ENCODE results near the gene SLC35F1.

GRCh38 chr6:117958536-117958935 is 51.5 kb downstream of the SLC35F1 start:
- TF ChIP-seq EZH2phosphoT487 (IDR thresholded peaks at IDR 0.05; ENCODE audit: insufficient read depth, low read depth) = no peak
- TF ChIP-seq EZH2 (IDR thresholded peaks at IDR 0.05; ENCODE audit: insufficient read depth, poor library complexity, severe bottlenecking) = no peak
